Endothelial cell of umbilical vein (primary cell): ENCODE measurements around the gene SEMA3E. TPM values are rescaled to one million over a fixed set of nuclear protein-coding genes. Genes with fewer than 3 reads are reported as not detected.

Source experiments
- BruUV-seq: library from RNA; stranded (reverse); fragments of 400-500 nt; replicated peaks from 2 replicates; lab custom pipeline; 2021; lab: Mats Ljungman, UMichigan
- CTCF ChIA-PET: fragments of 300-600, 350-600 bp; sonication (Branson Sonifier 250); formaldehyde crosslinking; loops from one replicate; lab custom pipeline; 2021; ENCODE audit warnings: antibody characterized with exemption, inconsistent platforms; lab: Charles Lee
- POLR2A ChIA-PET: fragments of 300-600, 350-600 bp; sonication (Branson Sonifier 250); formaldehyde crosslinking; loops from one replicate; lab custom pipeline; 2021; ENCODE audit warnings: antibody characterized with exemption, inconsistent platforms; lab: Charles Lee
- DNase-seq: peaks from one replicate; pipeline ENCODE4 v3.0.0-alpha.2; 2011; ENCODE audit warnings: low read depth, low spot score
- FAIRE-seq: peaks from 2 replicates; lab custom pipeline; 2011; peaks lifted over from hg19 to GRCh38; lab: Jason Lieb, UNC
- H2AFZ ChIP-seq: 2 replicates; pipeline ENCODE4 v1.6.0; 2012; ENCODE audit warnings: low read depth, low read length, control low read depth, inconsistent platforms
- H3K27ac ChIP-seq: 2 replicates; pipeline ENCODE4 v1.5.1; 2011; ENCODE audit warnings: low read depth, mild to moderate bottlenecking, control low read depth, low read length, moderate library complexity; ENCODE audit not compliant: insufficient read depth
- H3K27me3 ChIP-seq, 2 experiments: 2 replicates each; pipeline versions ENCODE4 v1.6.0 to v1.6.1; 2011; ENCODE audit warnings: low read length in 2 of 2, mixed read lengths in 1 of 2; ENCODE audit not compliant: control insufficient read depth in 2 of 2, insufficient read depth in 2 of 2
- H3K36me3 ChIP-seq, 2 experiments: 2 replicates in 1 of 2; 3 replicates in 1 of 2; pipeline ENCODE4 v1.5.1; 2011; ENCODE audit warnings: low read length in 2 of 2, mild to moderate bottlenecking in 1 of 2, moderate library complexity in 1 of 2; ENCODE audit not compliant: control insufficient read depth in 2 of 2, insufficient read depth in 2 of 2; ENCODE audit errors: extremely low read depth in 1 of 2
- H3K4me1 ChIP-seq: 3 replicates; pipeline ENCODE4 v1.5.1; 2011; ENCODE audit warnings: mild to moderate bottlenecking, low read length; ENCODE audit not compliant: control insufficient read depth, insufficient read depth; ENCODE audit errors: extremely low read depth
- H3K4me2 ChIP-seq: 2 replicates; pipeline ENCODE4 v1.6.1; 2011; ENCODE audit warnings: low read length, control low read depth, mixed read lengths; ENCODE audit not compliant: insufficient read depth
- H3K4me3 ChIP-seq, 3 experiments: fragments of 200-600 bp in 1 of 3; sonication (generic), shearing (Covaris generic) in 1 of 3; replicated peaks in 1 of 3; 2 replicates each; pipeline ENCODE4 v1.5.1; 2011 to 2016; ENCODE audit warnings: control low read depth in 3 of 3, low read length in 3 of 3, mild to moderate bottlenecking in 2 of 3, inconsistent platforms in 1 of 3, low read depth in 1 of 3, moderate library complexity in 1 of 3; ENCODE audit not compliant: insufficient read depth in 1 of 3
- H3K79me2 ChIP-seq: 2 replicates; pipeline ENCODE4 v1.6.0; 2012; ENCODE audit warnings: low read length, inconsistent platforms; ENCODE audit not compliant: control insufficient read depth, insufficient read depth
- H3K9ac ChIP-seq: replicated peaks from 2 replicates; pipeline ENCODE3; 2011; ENCODE audit warnings: low read length, control low read depth; ENCODE audit not compliant: insufficient read depth; ENCODE audit errors: extremely low read depth
- H3K9me1 ChIP-seq: replicated peaks from 3 replicates; pipeline ENCODE4 v1.6.0; 2011; ENCODE audit warnings: mild to moderate bottlenecking, low read length; ENCODE audit not compliant: control insufficient read depth, insufficient read depth; ENCODE audit errors: extremely low read depth
- H3K9me3 ChIP-seq: replicated peaks from 2 replicates; pipeline ENCODE4 v1.5.1; 2012; ENCODE audit warnings: low read length, inconsistent platforms; ENCODE audit not compliant: control insufficient read depth, insufficient read depth
- H4K20me1 ChIP-seq: replicated peaks from 2 replicates; pipeline ENCODE3; 2011; ENCODE audit warnings: mild to moderate bottlenecking, low read length; ENCODE audit not compliant: control insufficient read depth, insufficient read depth; ENCODE audit errors: extremely low read depth
- EZH2 ChIP-seq: IDR thresholded peaks from 2 replicates; pipeline ENCODE4 v1.6.1; 2012; ENCODE audit warnings: borderline replicate concordance, low read depth, mild to moderate bottlenecking, moderate library complexity, low read length, inconsistent platforms; ENCODE audit not compliant: severe bottlenecking
- FOS ChIP-seq: IDR thresholded peaks from 2 replicates; pipeline ENCODE4 v1.6.1; 2011; ENCODE audit warnings: mild to moderate bottlenecking, low read length, moderate library complexity, borderline replicate concordance; ENCODE audit not compliant: insufficient read depth
- GATA2 ChIP-seq: IDR thresholded peaks from 2 replicates; pipeline ENCODE4 v1.7.0; 2011; ENCODE audit warnings: low read depth, mild to moderate bottlenecking, moderate library complexity, mixed read lengths, low read length; ENCODE audit not compliant: insufficient read length, insufficient read depth
- JUN ChIP-seq: IDR thresholded peaks from 2 replicates; pipeline ENCODE4 v1.6.1; 2011; ENCODE audit warnings: borderline replicate concordance, low read depth; ENCODE audit not compliant: insufficient read length, insufficient read depth
- MAX ChIP-seq: IDR thresholded peaks from 2 replicates; pipeline ENCODE4 v1.6.1; 2011; ENCODE audit not compliant: insufficient read depth, insufficient read length
- MYC ChIP-seq: IDR thresholded peaks from one replicate; pipeline ENCODE4 v1.6.1; 2011; ENCODE audit warnings: mild to moderate bottlenecking, low read depth, low read length
- POLR2A ChIP-seq: IDR thresholded peaks from 2 replicates; pipeline ENCODE4 v1.6.1; 2012; ENCODE audit warnings: low read depth, mild to moderate bottlenecking, control low read depth, low read length
- POLR2AphosphoS5 ChIP-seq: IDR thresholded peaks from 2 replicates; pipeline ENCODE4 v1.6.1; 2012; ENCODE audit warnings: low read depth, mild to moderate bottlenecking, control low read depth, low read length, moderate library complexity; ENCODE audit not compliant: insufficient read depth
- dilution Hi-C: fragments of 300-500 bp; cut with MboI; formaldehyde crosslinking; loops from one replicate; pipeline ENCODE4 v1.15.0; 2019; ENCODE audit warnings: low sequenced_read_pairs; ENCODE audit not compliant: extremely low pct_ligation_motif_present
- intact Hi-C: fragments of 100-400 bp; cut with micrococcal nuclease; formaldehyde crosslinking; loops from one replicate; pipeline ENCODE4 v1.10.0; 2022
- polyA plus RNA-seq, 4 experiments: library from polyadenylated mRNA; depleted of rRNA in 3 of 4; stranded (reverse) in 3 of 4; unstranded in 1 of 4; fragments of >200 nt; gene quantifications; 2 replicates each; pipeline versions ENCODE4 v1.2.1 to v1.2.3, GENCODE V29; 2011 to 2012; ENCODE audit warnings: missing spikeins in 1 of 4
- total RNA-seq: library from RNA; stranded (reverse); gene quantifications from 2 replicates; pipeline ENCODE4 v1.2.3, GENCODE V29; 2021
- TF ChIP-seq, protein P1 (sequence below), 2 donors: IDR thresholded peaks; 1 replicate in 1 of 2; 2 replicates in 1 of 2; pipeline ENCODE4 v1.5.1; 2011; ENCODE audit warnings: low read length in 2 of 2, mild to moderate bottlenecking in 2 of 2, moderate library complexity in 2 of 2, control low read depth in 1 of 2, inconsistent platforms in 1 of 2, low read depth in 1 of 2; ENCODE audit not compliant: insufficient read depth in 1 of 2; ENCODE audit errors: extremely low read depth in 1 of 2

SEMA3E gene
- total and polyA plus RNA-seq, 2 donors (not counting 3 experiments of a cell fraction or from before 2014, with no cell fraction given) = not detected

- intact Hi-C loops (no loop called here), dilution Hi-C loops (no loop called here)
- no peak overlapping the region for H3K27ac ChIP-seq
- H3K9me3 ChIP-seq = no peaks in the 10 kb centered on the region
- peaks cover 2% of the 10 kb centered on the region for H3K4me1 ChIP-seq
- ChIA-PET CTCF (no interaction called here), POLR2A (no interaction called here)
- BruUV-seq = no TSS peak
- no peak for DNase-seq
- H2AFZ ChIP-seq = no peak overlapping the region
- no peaks in the 10 kb centered on the region for H3K9me1 ChIP-seq
- H3K79me2 ChIP-seq = no peaks in the 10 kb centered on the region
- H3K4me2 ChIP-seq = no peak overlapping the region
- no peak overlapping the region for H3K9ac ChIP-seq
- H3K27me3 ChIP-seq = no peaks in the 10 kb centered on the region
- H3K4me3 ChIP-seq = no peak overlapping the region
- H3K36me3 ChIP-seq = no peaks in the 10 kb centered on the region
- TF ChIP-seq JUN (no peak), EZH2 (no peak), MAX (no peak), POLR2A (no peak), GATA2 (no peak), POLR2AphosphoS5 (no peak), MYC (no peak), FOS (no peak)
- TF ChIP-seq, protein P1, sequence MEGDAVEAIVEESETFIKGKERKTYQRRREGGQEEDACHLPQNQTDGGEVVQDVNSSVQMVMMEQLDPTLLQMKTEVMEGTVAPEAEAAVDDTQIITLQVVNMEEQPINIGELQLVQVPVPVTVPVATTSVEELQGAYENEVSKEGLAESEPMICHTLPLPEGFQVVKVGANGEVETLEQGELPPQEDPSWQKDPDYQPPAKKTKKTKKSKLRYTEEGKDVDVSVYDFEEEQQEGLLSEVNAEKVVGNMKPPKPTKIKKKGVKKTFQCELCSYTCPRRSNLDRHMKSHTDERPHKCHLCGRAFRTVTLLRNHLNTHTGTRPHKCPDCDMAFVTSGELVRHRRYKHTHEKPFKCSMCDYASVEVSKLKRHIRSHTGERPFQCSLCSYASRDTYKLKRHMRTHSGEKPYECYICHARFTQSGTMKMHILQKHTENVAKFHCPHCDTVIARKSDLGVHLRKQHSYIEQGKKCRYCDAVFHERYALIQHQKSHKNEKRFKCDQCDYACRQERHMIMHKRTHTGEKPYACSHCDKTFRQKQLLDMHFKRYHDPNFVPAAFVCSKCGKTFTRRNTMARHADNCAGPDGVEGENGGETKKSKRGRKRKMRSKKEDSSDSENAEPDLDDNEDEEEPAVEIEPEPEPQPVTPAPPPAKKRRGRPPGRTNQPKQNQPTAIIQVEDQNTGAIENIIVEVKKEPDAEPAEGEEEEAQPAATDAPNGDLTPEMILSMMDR (IDR thresholded peaks at IDR 0.05; ENCODE audit: extremely low read depth in 1 of 2, insufficient read depth in 1 of 2, low read depth in 1 of 2, low read length in 2 of 2) = no peak
- H4K20me1 ChIP-seq = no peaks in the 10 kb centered on the region
- FAIRE-seq = no peak
These were observed 98.8 kb downstream of the SEMA3E start for GRCh38 chr7:83550100-83550499.
